GM18951 (cell line): ENCODE results near the gene VAMP3.

Experiments used
- POLR2A ChIP-seq: IDR thresholded peaks from 4 replicates; pipeline ENCODE4 v1.6.1; 2011; ENCODE audit warnings: mild to moderate bottlenecking; ENCODE audit not compliant: insufficient read length, insufficient read depth; ENCODE audit errors: extremely low read depth
- in situ Hi-C: fragments of 300-500 bp; cut with MboI; formaldehyde crosslinking; loops from one replicate; pipeline ENCODE4 v1.12.0; 2022; ENCODE audit warnings: low sequenced_read_pairs, mixed read lengths, inconsistent platforms; ENCODE audit not compliant: unreplicated experiment

VAMP3 gene

GRCh38 chr1:7752512-7753417 lies 18.3 kb upstream of the VAMP3 start:
- in situ Hi-C loops: no loop called here
- no peak for TF ChIP-seq POLR2A

GRCh38 chr1:7753641-7754040 lies 17.5 kb upstream of the VAMP3 start:
- in situ Hi-C loops: no loop called here
- TF ChIP-seq POLR2A: no peak

- in situ Hi-C loops: no loop called here
Measured at GRCh38 chr1:7754234-7754633, 16.9 kb upstream of the VAMP3 start.

DNA sequence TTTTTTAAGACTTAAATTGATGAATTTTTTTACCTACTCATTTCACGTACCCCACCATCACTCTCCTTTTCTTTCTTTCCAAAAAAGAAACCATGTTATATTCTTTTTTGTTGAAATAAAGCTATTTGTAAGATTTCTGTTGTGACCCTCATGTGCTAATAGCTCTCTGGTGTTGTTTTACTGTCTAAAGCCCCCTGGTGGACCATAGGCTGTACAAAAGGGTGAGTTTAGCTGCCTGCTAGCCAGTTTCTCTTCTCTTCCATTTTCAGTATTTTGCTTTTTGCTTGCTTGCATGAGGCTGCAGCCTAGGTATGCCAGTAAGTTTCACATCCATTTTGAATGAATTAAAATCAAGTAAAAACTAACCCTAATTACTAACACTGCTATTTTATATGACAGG lies 15.6 kb upstream of the VAMP3 start:
- in situ Hi-C loops: no loop called here
- TF ChIP-seq POLR2A: no peak

More at GRCh38 chr1:7754234-7754633, 16.9 kb upstream of the VAMP3 start:
- TF ChIP-seq POLR2A: no peak

- in situ Hi-C loops: no loop called here
- TF ChIP-seq POLR2A: no peak
Measured at GRCh38 chr1:7760245-7760644, 10.9 kb upstream of the VAMP3 start.

- no peak for TF ChIP-seq POLR2A
- in situ Hi-C loops: no loop called here
Measured at GRCh38 chr1:7761103-7761502, 10.0 kb upstream of the VAMP3 start.

- TF ChIP-seq POLR2A: no peak
- in situ Hi-C loops: no loop called here
Measured at GRCh38 chr1:7767176-7767575, 3.9 kb upstream of the VAMP3 start.

DNA sequence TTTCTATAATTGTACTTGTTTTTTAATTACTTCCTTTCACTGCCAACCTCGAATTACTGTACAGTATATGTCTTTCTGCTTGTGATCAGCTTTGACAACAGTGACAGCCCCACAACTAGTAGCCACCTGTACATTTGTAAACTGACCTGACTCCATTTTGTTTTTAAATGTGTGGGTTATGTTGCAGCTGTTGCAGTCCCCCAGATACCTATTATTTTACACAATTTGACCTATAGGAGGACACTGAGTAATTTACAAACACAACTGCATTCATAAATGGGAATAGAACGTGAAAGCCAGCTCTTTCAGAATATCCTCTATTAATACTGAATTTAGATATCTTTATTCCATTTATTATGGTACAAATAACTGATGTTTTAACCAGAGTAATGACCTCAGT lies 2.5 kb upstream of the VAMP3 start:
- no peak for TF ChIP-seq POLR2A
- in situ Hi-C loops: no loop called here

DNA sequence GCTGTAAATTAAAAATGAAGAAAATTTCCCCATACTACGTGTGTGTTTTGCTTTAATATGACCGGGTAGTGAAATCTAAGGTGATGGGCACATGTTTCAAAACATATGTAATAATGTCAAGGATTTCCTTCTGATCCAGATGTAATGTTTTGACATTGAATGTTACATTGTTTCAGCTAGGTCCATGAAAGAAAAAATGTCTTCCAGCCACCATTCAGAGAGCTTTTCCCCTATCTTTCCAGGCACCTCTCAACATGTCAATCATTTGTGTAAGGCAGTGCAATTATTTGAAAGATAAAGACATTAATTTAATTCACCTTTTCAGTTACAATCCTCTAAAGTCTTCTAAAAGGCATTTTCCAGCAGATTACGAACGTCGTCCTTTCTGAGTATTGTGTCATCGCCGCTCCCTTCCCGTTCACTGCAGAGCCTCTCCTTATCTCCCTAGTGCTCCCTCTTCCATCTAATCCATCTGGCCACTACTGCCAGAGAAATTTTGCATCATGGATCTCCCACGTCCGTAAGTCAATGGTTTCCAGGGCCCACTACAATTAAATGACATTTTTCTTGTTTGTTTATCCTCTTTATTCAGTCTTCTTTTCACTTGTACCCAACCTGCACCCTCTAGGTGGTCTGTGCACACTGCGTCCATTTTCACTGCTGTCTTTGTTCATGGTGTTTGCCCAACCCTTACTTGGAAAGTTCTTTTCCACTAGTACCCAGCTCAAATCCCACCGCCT lies 1.3 kb upstream of the VAMP3 start:
- no peak for TF ChIP-seq POLR2A
- in situ Hi-C loops: no loop called here

DNA sequence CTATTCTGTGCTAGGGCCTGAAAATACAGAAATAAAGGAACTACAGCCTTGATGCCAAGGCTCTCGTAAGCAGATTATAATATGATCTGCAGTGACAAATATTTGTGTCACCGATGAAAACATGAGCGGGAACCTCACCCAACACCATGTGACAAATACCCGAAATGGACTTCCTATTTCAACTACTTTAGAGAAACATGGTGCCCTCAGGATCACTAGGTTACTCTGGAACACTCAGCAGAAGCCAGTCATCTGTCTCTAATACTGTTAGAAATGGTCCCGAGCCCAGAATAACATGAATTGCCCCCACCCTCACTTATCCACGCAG lies 463 bp upstream of the VAMP3 start:
- in situ Hi-C loops: no loop called here
- no peak for TF ChIP-seq POLR2A

GRCh38 chr1:7771823-7772299 lies 765 bp downstream of the VAMP3 start:
- TF ChIP-seq POLR2A: no peak
- in situ Hi-C loops: no loop called here

GRCh38 chr1:7777591-7777990 lies 6.5 kb downstream of the VAMP3 start:
- in situ Hi-C loops: no loop called here
- no peak for TF ChIP-seq POLR2A

DNA sequence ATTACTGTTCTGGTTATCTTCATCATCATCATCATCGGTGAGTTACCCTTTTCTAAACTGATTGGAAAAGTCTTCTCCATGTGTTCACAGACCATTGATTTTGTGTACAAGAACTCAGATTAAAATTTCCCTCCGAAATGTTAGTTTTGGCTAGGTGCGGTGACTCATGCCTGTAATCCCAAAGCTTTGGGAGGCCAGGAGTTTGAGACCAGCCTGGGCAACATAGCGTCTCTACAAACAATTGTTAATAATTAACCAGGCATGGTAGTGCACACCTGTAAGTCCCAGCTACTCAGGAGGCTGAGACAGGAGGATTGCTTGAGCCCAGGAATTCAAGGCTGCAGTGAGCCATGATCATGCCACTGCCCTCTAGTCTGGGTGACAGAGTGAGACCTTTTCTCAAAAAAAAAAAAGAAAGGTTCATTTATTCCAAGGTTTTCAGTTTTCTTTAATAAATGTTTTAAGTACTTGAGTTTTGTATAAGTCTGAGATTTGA lies 7.1 kb downstream of the VAMP3 start:
- TF ChIP-seq POLR2A: no peak

DNA sequence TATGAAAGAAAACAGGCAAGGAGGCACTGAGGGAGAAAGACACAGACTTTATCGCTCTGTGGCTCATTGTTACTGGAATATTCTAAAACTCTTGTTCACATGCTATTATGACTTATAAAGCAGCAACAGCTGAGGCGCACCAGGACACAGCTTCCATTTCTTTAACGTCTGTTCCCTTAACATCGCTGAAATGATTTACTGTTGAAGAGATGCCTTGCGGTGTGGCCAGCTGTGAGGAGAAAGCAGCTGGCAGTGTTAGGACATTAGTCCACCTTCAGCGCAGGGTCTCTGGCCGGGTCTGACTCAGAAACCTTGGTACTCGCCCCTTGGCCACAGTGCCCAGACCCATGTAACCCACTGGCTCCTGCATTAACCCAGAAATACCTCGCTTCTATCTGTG lies 9.9 kb downstream of the VAMP3 start:
- in situ Hi-C loops: no loop called here

More for the DNA sequence above, 7.1 kb downstream of the VAMP3 start:
- in situ Hi-C loops: no loop called here

More for the DNA sequence above, 9.9 kb downstream of the VAMP3 start:
- TF ChIP-seq POLR2A: no peak
